OCI-LY3 (cell line): ENCODE data around the gene COL24A1.
"Not testable (repeated sequence)": the region's sequence is repeated elsewhere in the genome, so short reads cannot be mapped to it uniquely, and the experiment has no call there.

ENCODE experiments used
- CTCF ChIP-seq: fragments of 200-600, 300-600 bp; sonication (generic); IDR thresholded peaks from 2 replicates; pipeline ENCODE4 v1.5.1; 2014; ENCODE audit warnings: antibody characterized with exemption, low read length, low read depth
- EZH2phosphoT487 ChIP-seq: fragments of 200-600 bp; shearing (Covaris generic); IDR thresholded peaks from 2 replicates; pipeline ENCODE4 v1.6.1; 2018; ENCODE audit warnings: antibody characterized with exemption, mixed run types, low read depth

GRCh38 chr1:85714418-85715114 lies 442.0 kb downstream of the COL24A1 start:
- not testable (repeated sequence) for TF ChIP-seq CTCF, EZH2phosphoT487
